ENCODE results near the gene CYP2W1.

The CYP2W1 gene

DNA sequence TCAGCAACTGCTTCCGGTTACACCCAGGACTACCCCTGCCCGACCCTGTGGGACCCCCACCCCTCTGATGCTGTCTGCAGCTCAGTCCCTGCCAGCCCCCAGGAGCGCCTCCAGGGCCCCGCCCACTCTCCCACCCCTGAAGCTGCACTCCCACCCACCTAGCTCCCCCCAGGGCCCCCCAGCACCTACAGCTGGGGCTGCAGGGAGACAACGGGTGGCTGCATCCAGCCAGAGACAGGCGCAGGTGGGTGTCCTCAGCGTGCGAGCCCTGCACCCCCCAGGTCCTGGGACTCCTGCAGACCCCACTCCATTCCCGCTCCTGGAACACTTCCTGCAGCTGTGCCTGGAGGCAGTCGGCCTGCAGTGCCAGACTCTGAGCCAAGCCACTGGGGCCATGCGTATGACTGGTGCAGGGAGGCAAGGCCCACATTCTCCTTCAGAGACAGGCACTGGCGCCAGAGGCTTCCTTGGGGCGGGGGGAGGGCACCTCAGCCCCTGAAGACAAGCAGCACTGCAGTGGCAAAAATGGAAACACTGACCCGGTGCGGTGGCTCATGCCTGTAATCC, 6.1 kb downstream of the CYP2W1 start:
- Mint-ChIP-seq H3K4me1 (peaks cover 29% of the 10 kb centered on the region), H3K9me3 (no peaks in the 10 kb centered on the region), H3K27ac (no peak overlapping the region), H3K36me3 (ENCODE audit: low read depth) (no peaks in the 10 kb centered on the region), H3K4me3 (no peak overlapping the region), H3K27me3 (ENCODE audit: low read depth, poor library complexity) (no peaks in the 10 kb centered on the region)
- TF ChIP-seq, protein P1, sequence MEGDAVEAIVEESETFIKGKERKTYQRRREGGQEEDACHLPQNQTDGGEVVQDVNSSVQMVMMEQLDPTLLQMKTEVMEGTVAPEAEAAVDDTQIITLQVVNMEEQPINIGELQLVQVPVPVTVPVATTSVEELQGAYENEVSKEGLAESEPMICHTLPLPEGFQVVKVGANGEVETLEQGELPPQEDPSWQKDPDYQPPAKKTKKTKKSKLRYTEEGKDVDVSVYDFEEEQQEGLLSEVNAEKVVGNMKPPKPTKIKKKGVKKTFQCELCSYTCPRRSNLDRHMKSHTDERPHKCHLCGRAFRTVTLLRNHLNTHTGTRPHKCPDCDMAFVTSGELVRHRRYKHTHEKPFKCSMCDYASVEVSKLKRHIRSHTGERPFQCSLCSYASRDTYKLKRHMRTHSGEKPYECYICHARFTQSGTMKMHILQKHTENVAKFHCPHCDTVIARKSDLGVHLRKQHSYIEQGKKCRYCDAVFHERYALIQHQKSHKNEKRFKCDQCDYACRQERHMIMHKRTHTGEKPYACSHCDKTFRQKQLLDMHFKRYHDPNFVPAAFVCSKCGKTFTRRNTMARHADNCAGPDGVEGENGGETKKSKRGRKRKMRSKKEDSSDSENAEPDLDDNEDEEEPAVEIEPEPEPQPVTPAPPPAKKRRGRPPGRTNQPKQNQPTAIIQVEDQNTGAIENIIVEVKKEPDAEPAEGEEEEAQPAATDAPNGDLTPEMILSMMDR (IDR thresholded peaks at IDR 0.05) = no peak
- no peak for DNase-seq

DNA sequence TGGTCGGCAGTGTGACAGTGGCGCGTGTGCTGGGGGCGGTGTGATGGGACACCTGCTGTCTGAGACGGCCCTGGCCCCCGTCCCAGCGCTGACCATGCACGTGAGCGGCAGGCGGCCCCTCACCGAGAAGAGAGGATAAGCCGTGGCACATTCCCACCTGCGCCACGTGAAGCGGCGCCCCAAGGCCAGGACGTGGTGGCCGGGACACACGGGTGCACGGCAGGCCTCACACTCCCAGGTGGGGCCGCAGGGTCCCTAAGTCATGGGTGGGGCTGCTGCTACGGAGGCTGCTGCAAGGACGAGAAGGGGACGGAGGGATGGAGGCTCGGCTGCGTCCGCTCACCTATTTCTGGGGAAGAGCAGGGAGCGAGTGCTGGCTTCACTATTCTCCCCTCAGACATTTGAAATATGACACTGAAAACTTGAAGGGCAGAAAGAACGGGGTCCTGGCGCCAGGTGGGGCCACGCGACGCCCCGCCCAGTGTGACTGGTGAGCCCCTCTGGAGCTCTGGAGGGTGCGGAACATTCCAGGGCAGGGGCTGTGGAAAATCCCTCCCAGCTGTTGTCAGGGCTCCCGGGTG, 7.5 kb downstream of the CYP2W1 start:
- no peak overlapping the region for H3K4me3 Mint-ChIP-seq
- TF ChIP-seq, protein P1 (IDR thresholded peaks at IDR 0.05) = no peak
- no peak overlapping the region for H3K27ac Mint-ChIP-seq
- no peaks in the 10 kb centered on the region for H3K27me3 Mint-ChIP-seq (ENCODE audit: low read depth, poor library complexity)
- no peaks in the 10 kb centered on the region for H3K9me3 Mint-ChIP-seq
- H3K36me3 Mint-ChIP-seq (ENCODE audit: low read depth) = no peaks in the 10 kb centered on the region
- no peak for DNase-seq
- peaks cover 33% of the 10 kb centered on the region for H3K4me1 Mint-ChIP-seq

DNA sequence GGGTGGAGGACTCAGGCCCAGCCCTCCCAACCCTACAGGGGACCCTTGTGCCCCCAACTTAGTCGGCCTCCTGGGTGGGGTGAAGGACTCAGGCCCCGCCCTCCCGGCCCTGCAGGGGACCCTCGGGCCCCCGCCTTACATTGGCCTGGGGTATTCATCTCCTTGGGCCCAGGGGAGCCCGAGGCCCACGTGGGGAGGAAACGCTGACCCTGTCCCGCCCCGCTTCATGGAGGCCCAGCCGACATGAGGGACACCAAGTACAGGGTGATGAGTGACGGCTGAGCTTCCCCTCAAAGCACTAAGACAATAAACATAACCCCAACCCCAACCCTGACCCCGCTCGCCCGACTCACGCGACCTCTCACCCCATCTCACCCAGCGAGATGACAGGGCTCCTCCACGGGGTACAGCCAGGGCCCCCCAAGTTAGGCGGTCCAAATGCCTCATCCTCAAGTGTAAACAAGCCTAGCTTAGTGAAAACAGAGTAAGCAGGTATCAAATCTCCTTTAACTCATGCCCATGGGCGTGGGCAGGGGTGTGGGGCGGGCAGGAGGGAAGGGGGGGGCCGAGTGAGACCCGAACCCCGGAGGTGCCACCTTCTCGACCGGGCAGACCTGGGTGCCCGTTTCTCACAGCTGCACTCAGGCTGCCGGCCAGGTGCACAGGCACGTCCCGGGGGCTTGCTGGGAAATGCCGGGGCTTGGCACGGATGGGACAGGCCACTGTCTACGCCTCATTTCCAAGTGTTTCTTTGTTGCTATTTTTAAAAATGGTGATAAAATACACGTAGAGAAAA, 8.2 kb downstream of the CYP2W1 start:
- TF ChIP-seq, protein P1 (IDR thresholded peaks at IDR 0.05) = no peak
- Mint-ChIP-seq H3K4me1 (peaks cover 29% of the 10 kb centered on the region), H3K4me3 (no peak overlapping the region), H3K27me3 (ENCODE audit: low read depth, poor library complexity) (no peaks in the 10 kb centered on the region), H3K9me3 (no peaks in the 10 kb centered on the region), H3K36me3 (ENCODE audit: low read depth) (no peaks in the 10 kb centered on the region), H3K27ac (peak overlapping the region; percentile 54)
- no peak for DNase-seq

DNA sequence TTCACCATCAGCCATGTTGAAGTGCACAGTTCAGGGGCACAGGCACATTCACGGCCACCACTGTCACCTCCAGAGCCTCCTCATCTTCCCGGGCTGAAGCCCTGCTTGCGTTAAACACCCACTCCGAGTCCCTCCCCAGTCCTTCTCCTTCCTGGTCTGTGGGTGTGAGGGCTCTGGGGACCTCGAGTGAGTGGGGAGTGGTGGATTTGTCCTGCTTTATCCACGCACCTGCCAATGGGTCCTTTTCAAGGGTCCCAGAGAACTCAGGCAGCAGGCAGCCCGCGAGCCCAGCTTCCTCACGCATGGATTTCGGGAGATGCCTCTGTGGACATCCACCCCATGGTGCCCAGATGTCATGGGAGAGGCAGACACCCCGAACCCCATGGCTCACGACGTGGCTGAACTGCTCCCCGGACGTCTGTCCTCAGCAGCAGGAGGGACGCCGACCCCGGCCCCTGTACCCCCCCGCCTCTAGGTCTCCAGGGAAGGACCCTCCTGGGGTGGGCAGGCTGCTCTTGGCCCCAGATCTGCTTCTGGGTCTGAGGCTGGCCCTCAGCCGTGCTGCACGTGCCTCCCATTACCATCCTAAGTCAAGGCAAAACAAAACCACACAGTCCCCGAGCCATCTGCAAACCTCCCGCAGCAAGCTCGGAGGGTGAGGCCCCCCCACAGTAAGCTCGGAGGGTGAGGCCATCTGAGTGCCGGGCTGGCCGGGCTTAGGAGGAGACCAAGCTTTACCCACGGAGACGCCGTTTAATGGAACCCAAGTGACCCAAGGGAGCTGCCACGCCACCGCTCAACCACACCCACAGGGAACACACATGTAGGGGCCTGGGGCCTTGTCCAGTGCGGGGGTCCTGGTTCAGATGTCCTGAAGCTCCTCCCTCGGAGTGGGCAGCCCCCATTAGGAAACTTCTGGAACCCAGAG, 9.0 kb downstream of the CYP2W1 start:
- Mint-ChIP-seq H3K4me1 (peaks cover 29% of the 10 kb centered on the region), H3K27me3 (ENCODE audit: low read depth, poor library complexity) (no peaks in the 10 kb centered on the region), H3K36me3 (ENCODE audit: low read depth) (no peaks in the 10 kb centered on the region), H3K4me3 (no peak overlapping the region), H3K9me3 (no peaks in the 10 kb centered on the region), H3K27ac (no peak overlapping the region)
- no peak for DNase-seq
- TF ChIP-seq, protein P1 (IDR thresholded peaks at IDR 0.05) = no peak

DNA sequence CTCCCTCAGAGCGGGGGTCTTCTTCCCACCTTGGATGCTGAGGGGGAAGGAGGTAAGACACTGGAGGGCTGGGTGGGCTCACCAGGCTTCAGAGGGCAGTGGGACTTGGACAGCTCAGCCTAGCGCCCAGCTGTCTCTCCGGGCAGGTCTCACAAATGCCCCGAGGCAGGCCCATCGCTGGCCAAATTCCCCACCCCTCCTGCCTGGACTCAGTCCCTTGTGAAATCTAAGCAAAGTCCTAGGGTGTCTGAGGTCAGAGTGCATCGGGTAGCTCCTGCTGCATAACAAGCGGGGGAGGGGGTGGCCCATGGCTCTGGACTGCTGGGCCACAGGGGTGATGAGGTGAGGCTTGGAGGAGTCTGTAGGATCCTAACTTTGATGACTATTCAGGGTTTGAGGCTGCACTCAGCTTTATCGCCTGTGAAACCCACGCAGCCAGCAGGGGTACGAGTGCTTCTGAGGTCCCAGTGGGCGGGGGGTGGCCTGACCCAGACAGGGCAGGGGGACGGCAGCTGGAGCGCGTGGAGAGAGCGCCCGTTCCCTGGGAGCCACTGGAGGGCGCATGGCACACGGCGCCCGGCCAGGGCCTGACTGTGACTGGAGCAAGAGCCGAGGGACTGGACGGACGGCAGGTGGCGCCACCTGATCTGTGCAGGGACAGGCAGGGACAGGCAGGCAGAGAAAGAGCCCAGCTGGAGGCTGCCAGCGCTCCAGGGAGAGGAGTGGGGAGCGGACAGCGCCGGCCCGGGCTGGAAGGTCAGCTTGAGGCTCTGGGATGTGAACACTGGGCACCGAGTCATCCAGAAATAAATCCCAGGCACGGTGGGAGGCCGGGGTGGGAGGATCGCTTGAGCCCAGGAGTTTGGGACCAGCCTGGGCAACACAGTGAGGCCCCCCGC, 10.0 kb downstream of the CYP2W1 start:
- no peak overlapping the region for H3K27ac Mint-ChIP-seq
- H3K4me3 Mint-ChIP-seq = no peak overlapping the region
- H3K9me3 Mint-ChIP-seq = no peaks in the 10 kb centered on the region

More for the DNA sequence above, 10.0 kb downstream of the CYP2W1 start:
- Mint-ChIP-seq H3K27me3 (ENCODE audit: low read depth, poor library complexity) (no peaks in the 10 kb centered on the region), H3K4me1 (peaks cover 33% of the 10 kb centered on the region), H3K36me3 (ENCODE audit: low read depth) (no peaks in the 10 kb centered on the region)
- TF ChIP-seq, protein P1 (IDR thresholded peaks at IDR 0.05) = peak; percentile 99
- peak; percentile 99 for DNase-seq
